A204.1 (cell line): ENCODE measurements around the gene PRRT1.

ENCODE experiments used
- FAIRE-seq: peaks from 2 replicates; lab custom pipeline; 2012; peaks lifted over from hg19 to GRCh38; lab: Jason Lieb, UNC

The PRRT1 gene

GRCh38 chr6:32174416-32174815 lies 22.7 kb upstream of the PRRT1 start:
- FAIRE-seq = no peak

DNA sequence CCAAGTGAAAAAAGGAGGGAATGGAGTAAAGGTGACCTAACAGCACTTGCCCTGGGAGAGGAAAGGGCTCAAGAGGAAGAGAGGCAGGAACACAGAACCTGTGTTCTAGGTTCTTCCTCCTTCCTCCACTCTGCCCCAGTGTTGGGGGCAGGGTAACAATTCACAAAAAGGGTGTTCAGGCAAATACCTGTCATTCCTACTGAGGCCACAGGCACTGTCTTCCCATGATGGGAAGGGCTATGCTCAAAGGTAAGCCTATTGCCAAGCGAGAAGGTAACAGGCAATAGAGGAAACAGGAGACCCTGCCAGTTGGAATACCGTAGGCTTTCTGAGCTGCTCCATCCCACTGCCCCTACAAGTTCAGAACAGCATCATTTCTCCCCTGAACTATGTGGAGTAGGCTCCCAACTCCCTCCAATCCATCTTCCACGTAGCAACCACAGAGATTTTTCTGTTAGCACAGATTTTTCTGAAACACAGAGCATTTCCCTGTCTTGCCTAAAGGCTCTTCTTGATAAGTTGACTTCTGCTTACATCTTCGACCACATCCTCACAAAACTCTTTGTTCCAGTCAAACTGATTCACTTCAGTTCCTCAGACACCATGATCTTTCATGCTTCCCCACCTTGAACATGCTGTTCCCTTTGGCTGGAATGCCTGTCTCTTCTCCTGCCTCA lies 21.4 kb upstream of the PRRT1 start:
- no peak for FAIRE-seq

DNA sequence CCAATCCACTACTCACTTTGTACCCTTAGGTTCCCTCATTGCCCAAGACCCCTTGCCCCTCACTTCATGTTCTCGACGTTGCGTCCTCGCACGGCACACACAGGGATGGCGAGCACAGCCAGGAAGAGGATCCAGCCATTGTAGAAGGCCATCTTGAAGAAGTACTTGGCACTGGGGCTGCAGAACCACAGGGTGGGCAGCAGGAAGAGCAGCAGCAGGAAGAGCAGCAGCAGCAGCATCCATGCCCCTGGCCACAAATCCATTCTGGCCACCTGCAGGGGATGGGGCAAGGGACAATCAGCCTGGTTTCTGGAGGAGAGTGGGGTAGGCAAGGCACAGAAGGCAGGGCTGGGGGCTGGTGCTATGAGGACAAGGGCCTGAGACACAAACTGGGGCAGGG lies 19.5 kb upstream of the PRRT1 start:
- no peak for FAIRE-seq

DNA sequence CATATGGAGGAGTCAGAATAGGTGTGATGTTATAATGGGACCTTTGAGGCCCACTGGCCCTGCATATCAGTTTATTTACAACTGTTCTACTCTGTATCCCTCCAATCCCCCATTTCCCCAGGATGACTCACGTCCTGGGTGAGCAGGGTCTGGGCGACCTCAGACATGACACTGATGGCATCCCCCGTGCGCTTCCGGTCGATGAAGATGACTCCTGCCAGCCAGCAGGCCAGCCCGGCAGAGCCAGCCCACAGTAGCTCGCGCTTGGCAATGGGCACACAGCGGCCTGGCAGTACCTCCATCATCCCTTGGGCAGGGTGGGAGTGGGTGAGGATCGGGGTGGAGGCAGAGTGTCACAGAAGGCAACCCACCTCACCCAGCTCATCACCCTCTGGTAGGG lies 18.6 kb upstream of the PRRT1 start:
- no peak for FAIRE-seq

DNA sequence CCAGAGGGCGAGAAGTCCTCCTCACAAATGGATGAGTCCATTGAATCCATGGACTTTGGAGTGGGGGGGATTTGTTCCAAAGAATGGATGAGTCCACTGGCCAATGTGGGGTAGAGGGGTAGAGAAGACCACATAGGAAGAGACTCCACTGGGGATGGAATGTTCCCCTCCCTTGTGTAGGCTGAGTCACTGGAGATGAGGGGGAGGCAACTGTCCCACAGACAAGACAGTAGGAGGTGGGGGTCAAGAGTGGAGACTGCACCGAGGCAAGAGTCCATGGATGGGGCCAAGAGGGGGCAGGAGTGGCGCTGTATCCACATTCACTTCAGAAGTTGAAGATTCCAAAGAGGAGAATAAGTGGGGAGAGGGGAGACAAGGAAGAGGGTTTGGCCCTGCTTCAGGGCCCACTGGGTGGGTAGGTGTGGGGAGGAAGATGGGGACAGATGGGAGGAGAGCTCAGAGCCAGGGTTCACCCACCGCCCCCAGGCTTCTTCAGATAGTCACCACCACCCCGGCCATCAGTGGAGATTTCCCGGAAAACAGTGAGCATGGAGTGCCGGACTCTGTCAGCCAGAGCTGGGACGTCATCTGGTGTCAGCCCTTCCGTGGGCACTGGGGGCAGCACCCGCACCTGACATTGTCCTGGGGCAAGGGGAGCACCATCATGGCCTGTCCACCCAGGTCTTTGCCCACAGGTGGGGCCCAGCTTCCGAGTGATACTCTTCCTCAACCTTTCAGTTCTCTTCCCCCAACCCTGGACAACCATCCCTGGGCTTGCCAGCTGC lies 17.3 kb upstream of the PRRT1 start:
- no peak for FAIRE-seq

GRCh38 chr6:32168350-32168749 lies 16.6 kb upstream of the PRRT1 start:
- FAIRE-seq = no peak

DNA sequence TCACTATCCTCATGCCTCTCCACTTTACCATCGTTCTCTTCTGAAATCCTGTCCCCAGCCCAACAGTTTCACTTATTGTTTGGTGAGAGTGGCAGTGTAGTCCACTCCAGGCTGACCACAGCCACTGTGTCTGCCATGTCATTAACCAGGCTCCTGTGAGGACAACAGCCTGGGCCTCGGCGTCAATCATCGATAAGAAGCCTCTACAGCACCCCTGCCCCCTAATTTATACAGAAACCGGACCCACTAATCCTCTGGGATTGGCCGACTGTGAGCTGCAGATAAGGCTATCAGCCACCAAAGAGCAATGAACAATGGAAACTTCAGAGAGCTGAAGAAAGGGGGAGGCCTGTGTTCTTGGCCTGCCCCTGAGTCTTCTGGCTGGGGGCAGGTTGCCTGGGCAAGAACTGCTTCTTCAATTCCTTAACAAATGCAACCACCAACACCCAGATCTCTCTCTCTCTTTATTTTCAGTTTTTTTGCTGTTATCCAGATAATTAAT lies 16.1 kb upstream of the PRRT1 start:
- no peak for FAIRE-seq

DNA sequence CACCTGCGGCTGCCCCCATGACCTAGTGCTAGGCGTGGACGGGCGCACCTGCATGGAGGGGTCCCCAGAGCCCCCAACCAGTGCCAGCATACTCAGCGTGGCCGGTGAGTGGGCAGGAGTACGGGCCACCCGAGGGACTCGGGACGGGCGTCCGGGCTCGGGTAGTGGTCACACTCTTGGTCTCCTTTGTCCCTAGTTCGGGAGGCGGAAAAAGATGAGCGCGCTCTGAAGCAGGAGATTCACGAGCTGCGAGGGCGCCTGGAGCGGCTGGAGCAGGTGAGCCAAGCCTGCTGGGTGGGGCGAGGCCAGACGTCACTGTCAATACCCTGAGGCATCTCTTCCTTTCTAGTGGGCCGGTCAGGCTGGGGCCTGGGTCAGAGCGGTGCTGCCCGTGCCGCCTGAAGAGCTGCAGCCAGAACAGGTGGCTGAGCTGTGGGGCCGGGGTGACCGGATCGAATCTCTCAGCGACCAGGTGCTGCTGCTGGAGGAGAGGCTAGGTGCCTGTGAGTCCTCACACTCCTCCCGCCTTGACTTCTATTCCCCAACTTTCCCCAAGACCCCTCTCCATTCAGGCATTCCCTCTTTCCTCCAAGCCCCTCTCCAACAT lies 15.5 kb upstream of the PRRT1 start:
- FAIRE-seq = no peak

GRCh38 chr6:32166411-32167061 lies 14.8 kb upstream of the PRRT1 start:
- FAIRE-seq = no peak

DNA sequence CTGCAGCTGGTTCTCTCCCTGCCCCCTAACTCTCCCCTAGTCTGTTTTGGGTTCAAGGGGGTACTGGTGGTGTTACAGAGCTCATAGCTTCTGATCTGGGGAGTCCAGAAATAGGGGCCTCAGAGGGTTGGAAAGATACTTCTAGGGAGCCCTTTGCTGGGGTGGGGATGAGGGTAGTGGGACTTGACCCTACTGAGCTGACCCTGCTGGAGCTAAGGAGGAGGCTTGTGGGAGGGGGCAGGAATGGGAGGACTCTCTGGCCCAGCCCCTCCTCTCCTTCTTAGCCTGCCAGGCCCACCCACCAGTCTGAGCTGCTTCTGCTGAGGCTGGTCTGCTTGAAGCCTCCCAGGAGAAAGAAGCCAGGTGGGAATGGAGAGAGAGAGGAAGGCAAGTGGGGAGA lies 12.6 kb upstream of the PRRT1 start, which contains the start of gene EGFL8:
EGFL8 (plus strand) TSS at position 301 of the 400 bp plus-strand sequence. CDS start 1,571 bp downstream, outside the sequence.
- no peak for FAIRE-seq

DNA sequence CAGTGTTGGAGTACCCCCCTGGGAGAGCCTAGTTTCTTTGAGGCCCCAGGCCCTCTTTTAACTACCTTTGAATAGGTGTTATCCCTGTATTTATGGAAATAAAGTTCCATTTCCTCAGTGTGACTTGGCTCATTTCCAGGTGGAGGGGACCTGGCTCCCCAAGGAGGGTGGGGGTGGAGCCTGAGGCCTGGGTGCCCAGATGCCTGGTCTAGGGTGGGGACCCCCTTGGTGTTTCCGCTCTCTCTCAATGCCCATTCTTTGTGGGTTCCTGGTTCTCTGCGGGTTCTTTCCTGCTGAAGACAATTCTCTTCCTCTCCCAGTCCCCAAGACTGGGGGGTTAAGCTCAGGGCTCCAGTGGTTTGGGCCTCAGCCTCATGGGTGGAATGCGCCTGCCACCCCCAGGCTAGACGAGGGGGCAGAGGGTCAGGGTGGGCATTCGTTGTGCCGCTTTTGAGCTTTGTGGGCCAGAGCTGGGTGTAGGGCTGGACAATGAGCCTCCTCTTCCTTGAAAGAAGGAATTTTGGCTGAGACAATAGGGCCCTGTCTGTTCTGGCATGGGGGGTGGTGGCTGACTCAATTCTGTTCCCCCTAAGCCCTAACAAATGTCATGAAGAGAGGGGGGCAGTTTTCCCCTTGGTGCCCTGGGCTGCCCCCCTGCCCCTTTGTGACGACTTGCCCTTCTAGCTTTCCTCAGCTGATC lies 12.0 kb upstream of the PRRT1 start:
- FAIRE-seq = no peak

DNA sequence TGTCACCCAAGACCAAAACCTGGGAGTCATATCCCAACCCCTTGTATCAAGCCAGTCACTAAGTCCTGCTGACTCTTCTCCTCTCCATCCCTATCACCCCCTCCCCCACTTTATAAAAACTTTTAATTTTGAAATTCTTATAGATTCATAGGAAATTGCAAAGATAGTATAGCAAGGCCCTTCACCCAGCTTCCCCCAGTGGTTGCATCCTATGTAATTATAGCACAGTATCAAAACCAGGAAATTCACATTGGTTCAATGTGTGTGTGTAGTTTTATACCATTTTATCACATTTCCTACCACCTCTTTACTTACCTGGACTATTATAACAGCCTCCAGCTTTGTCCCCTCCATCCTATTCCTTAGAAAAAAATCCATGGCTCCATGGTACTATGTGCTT lies 6.3 kb upstream of the PRRT1 start:
- no peak for FAIRE-seq

DNA sequence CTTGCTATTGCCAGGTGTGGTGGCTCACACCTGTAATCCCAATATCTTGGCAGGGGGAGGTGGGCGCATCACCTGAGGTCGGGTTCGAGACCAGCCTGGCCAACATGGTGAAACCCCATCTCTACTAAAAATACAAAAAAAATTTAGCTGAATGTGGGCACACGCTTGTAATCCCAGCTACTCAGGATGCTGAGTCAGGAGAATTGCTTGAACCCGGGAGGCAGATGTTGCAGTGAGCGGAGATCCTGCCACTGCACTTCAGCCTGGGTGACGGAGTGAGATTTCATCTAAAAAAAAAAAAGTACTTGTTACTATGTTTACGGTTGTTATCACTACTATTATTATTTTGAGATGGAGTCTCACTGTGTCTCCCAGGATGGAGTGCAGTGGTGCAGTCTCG lies 5.2 kb upstream of the PRRT1 start:
- FAIRE-seq = no peak

DNA sequence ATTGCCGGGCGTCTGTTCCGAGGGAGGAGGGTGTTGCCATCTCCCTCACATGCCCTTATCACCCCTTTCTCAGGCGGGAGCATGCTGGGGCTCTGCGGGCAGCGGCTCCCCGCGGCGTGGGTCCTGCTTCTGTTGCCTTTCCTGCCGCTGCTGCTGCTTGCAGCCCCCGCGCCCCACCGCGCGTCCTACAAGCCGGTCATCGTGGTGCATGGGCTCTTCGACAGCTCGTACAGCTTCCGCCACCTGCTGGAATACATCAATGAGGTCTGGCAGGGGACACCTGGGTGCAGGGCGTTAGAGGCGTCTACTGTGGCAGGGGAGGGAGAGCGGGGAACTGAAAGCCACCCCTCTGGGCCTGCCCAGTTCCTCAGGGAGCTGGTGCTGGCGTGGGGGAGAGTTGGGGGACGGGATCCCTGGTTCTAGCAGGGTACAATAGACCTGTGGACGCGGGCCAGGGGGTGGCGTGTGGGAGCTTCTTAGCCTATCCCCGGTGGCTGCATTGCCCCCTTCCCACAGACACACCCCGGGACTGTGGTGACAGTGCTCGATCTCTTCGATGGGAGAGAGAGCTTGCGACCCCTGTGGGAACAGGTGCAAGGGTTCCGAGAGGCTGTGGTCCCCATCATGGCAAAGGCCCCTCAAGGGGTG lies 2.9 kb upstream of the PRRT1 start:
- FAIRE-seq = no peak

DNA sequence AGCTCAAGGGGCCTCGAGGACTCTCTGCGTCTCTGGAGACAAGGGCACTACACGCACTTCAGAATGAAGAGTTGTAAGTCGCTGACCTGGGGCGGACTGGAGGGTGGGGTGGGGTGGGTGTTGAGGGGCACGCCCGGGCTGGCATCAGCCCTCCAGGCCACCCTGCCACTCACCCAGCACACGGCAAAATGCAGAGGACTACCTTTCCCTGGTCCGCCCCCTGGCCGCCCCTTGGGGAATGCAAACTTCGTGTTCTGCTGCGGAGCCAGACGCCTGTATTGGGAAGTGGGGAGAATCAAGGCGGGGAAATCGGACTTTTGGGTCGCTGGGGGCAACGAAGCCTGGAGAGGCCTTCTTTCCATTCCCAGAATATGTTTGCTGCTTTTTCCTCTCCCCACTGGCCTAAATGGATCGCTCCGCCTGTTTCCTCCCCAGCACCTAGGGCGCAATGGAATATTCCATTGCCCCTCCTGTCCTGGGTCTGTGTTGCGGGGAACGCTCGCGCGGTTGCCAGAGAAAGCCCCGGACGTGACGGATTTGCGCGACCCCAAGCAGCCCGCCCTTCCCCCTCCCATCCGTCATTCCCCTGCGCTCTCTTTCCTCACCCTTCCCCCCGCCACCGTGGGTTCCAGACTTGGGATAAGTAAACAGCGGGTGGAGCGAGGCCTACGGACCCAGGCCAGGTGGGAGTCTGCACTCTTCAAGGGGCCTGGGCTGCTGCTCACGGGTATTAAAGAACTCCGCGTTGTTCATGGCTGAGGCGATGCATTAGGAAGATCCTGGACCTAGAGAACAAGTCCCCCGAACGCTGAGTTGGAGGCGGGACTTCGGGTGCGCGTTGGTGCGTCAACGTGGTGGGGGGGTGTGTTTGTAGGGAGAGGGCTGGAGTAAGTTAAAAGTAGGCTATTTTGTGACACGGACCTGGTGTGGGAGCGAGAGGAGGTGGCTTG lies 2.1 kb upstream of the PRRT1 start, which contains the start of gene PPT2:
PPT2 (plus strand) TSS at position 578 of the 950 bp plus-strand sequence. CDS start 454 bp downstream, outside the sequence.
- FAIRE-seq = no peak

- FAIRE-seq = no peak
These were observed 1.2 kb upstream of the PRRT1 start for GRCh38 chr6:32152769-32153563.

DNA sequence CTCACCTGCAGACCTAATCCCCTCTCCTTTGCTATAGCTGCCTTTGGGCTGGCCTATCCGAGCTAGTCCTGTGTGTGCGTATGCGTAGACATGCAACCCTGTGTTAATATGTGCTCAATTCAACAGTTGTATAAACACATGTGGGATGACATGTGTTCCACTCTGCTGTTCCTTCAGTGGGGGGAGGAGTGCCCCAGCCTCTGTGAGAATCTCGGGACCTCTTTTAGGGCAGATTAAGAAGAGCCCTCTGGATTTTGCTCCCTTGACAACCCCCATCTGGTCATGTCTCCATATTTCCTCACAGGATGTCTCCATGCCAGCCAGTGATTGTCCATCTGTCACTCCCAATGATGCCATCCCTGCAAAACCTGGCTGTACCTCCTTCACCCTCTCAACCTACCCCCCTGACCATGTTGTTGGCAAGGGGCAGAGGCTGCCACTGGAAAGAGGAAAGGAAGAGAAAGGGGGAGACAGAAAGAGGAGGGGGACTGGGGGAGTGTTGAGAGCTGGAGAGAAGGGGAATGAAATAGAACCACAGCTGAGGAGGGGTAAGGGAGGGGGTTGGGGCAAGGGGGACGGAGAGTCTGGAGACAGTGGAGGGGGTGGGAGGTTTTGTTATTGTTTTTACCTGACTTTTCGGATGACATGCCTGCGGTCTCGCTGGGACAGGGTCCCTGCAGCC lies 417 bp downstream of the PRRT1 start:
- no peak for FAIRE-seq

GRCh38 chr6:32149932-32150870 lies 1.5 kb downstream of the PRRT1 start:
- no peak for FAIRE-seq
